ENCODE data around the gene SLC35A3. TPM values are rescaled to one million over a fixed set of nuclear protein-coding genes. Genes with fewer than 3 reads are reported as not detected.
A peak's percentile ranks its signal among the peaks of the same experiment; 100 is the strongest.

Gene SLC35A3
- total and polyA plus RNA-seq, 11 donors, result 4.4 to 10.9 (median 6.9) TPM

- 77 to 89% (median 82%) methylated on average over 2 of the region's 2 CpGs for WGBS, 4 donors
- Histone ChIP-seq H3K27me3 (no peaks in the 10 kb centered on the region), H3K4me3 (no peak overlapping the region), H3K36me3 (peaks cover 0 to 93% (median 82%) of the 10 kb centered on the region in 9 donors), H3K9me3 (no peaks in the 10 kb centered on the region), H3K4me1 (peaks cover 0 to 22% (median 0%) of the 10 kb centered on the region in 12 donors), H3K27ac (no peak overlapping the region)
- intact Hi-C loops (cut with DNase I), result no loop called here
- DNase-seq (no peak), ATAC-seq (no peak)
- TF ChIP-seq POLR2A (IDR thresholded peaks at IDR 0.05) (no peak), CTCF (IDR thresholded peaks at IDR 0.05) (no peak)
These were observed 106.5 kb downstream of the SLC35A3 start for GRCh38 chr1:100076319-100076718.

GRCh38 chr1:100076744-100077143 is 106.9 kb downstream of the SLC35A3 start:
- H3K36me3 ChIP-seq, result peaks cover 0 to 93% (median 82%) of the 10 kb centered on the region in 9 donors
- TF ChIP-seq CTCF (IDR thresholded peaks at IDR 0.05), result no peak
- TF ChIP-seq POLR2A (IDR thresholded peaks at IDR 0.05), result no peak

GRCh38 chr1:100077531-100077930 is 107.7 kb downstream of the SLC35A3 start:
- Histone ChIP-seq H3K4me1 (peaks cover 0 to 22% (median 0%) of the 10 kb centered on the region in 12 donors), H3K27me3 (no peaks in the 10 kb centered on the region), H3K4me3 (no peak overlapping the region), H3K9me3 (no peaks in the 10 kb centered on the region), H3K36me3 (peaks cover 0 to 93% (median 82%) of the 10 kb centered on the region in 9 donors), H3K27ac (no peak overlapping the region)
- 68 to 71% (median 71%) methylated on average over 5 of the region's 5 CpGs for WGBS, 4 donors
- DNase-seq, result no peak
- intact Hi-C loops (cut with DNase I), result no loop called here
- TF ChIP-seq POLR2A (IDR thresholded peaks at IDR 0.05) (no peak), CTCF (IDR thresholded peaks at IDR 0.05) (no peak)
- ATAC-seq, result peak in 1 of 4 donors; percentile 39

More at GRCh38 chr1:100076744-100077143, 106.9 kb downstream of the SLC35A3 start:
- no peaks in the 10 kb centered on the region for H3K27me3 ChIP-seq
- no peaks in the 10 kb centered on the region for H3K9me3 ChIP-seq
- H3K4me3 ChIP-seq, result no peak overlapping the region
- no peak for DNase-seq
- ATAC-seq, result no peak
- H3K4me1 ChIP-seq, result peaks cover 0 to 22% (median 0%) of the 10 kb centered on the region in 12 donors
- no peak overlapping the region for H3K27ac ChIP-seq
- intact Hi-C loops (cut with DNase I), result no loop called here

- intact Hi-C loops (cut with DNase I), result no loop called here
- Histone ChIP-seq H3K4me3 (no peak overlapping the region), H3K4me1 (peaks cover 0 to 18% (median 0%) of the 10 kb centered on the region in 12 donors), H3K27ac (no peak overlapping the region), H3K36me3 (peaks cover 0 to 91% (median 82%) of the 10 kb centered on the region in 9 donors), H3K27me3 (no peaks in the 10 kb centered on the region), H3K9me3 (no peaks in the 10 kb centered on the region)
- DNase-seq (no peak), ATAC-seq (no peak)
- TF ChIP-seq CTCF (IDR thresholded peaks at IDR 0.05), result no peak
- no peak for TF ChIP-seq POLR2A (IDR thresholded peaks at IDR 0.05)
- 84 to 88% (median 87%) methylated on average over 3 of the region's 3 CpGs for WGBS, 4 donors
These were observed 110.5 kb downstream of the SLC35A3 start for GRCh38 chr1:100080331-100080730.

Other genes with a start within 250 kb of the SLC35A3 start
- 1 to 10 TPM; 2.8 to 9.3 (median 5.4) TPM for gene FRRS1, start 203.4 kb upstream of the SLC35A3 start, total RNA-seq
- gene FRRS1, start 203.4 kb upstream of the SLC35A3 start, polyA plus RNA-seq, result 1 to 10 TPM in 1 of 2 donors, under 1 TPM in 1; 0.50 to 6.6 TPM
- gene AGL, start 119.6 kb upstream of the SLC35A3 start, total RNA-seq, result 10 to 100 TPM; 19.1 to 70.4 (median 52.9) TPM
- 10 to 100 TPM; 18.1 to 28.1 TPM for gene AGL, start 119.6 kb upstream of the SLC35A3 start, polyA plus RNA-seq
- gene SASS6, start 162.9 kb downstream of the SLC35A3 start, total RNA-seq, result 1 to 10 TPM; 1.5 to 2.2 (median 1.8) TPM
- 1 to 10 TPM; 1.1 to 1.6 TPM for gene SASS6, start 162.9 kb downstream of the SLC35A3 start, polyA plus RNA-seq
- 1 to 10 TPM; 2.0 to 8.1 (median 5.9) TPM for gene TRMT13, start 163.2 kb downstream of the SLC35A3 start, total RNA-seq
- 1 to 10 TPM; 6.2 to 8.1 TPM for gene TRMT13, start 163.2 kb downstream of the SLC35A3 start, polyA plus RNA-seq
- gene LRRC39, start 208.3 kb downstream of the SLC35A3 start, total RNA-seq, result 100 to 1,000 TPM in 5 of 9 donors, 10 to 100 TPM in 4; 53.4 to 203 (median 123) TPM
- 100 to 1,000 TPM in 1 of 2 donors, 10 to 100 TPM in 1; 16.1 to 181 TPM for gene LRRC39, start 208.3 kb downstream of the SLC35A3 start, polyA plus RNA-seq